ENCODE data around the gene ITSN1.

The ITSN1 gene

GRCh38 chr21:33747420-33747819, 105.1 kb downstream of the ITSN1 start:
- no peaks in the 10 kb centered on the region for H3K36me3 Mint-ChIP-seq (ENCODE audit: low read depth)
- H3K9me3 Mint-ChIP-seq = peaks cover 9% of the 10 kb centered on the region
- H3K27ac Mint-ChIP-seq = no peak overlapping the region
- no peaks in the 10 kb centered on the region for H3K4me1 Mint-ChIP-seq (ENCODE audit: low read depth)
- H3K27me3 Mint-ChIP-seq (ENCODE audit: low read depth) = no peaks in the 10 kb centered on the region
- no peak overlapping the region for H3K4me3 Mint-ChIP-seq
- DNase-seq (ENCODE audit: low spot score) = no peak

GRCh38 chr21:33748903-33749302, 106.6 kb downstream of the ITSN1 start:
- DNase-seq (ENCODE audit: low spot score) = no peak
- Mint-ChIP-seq H3K27me3 (ENCODE audit: low read depth) (no peaks in the 10 kb centered on the region), H3K36me3 (ENCODE audit: low read depth) (no peaks in the 10 kb centered on the region), H3K4me1 (ENCODE audit: low read depth) (no peaks in the 10 kb centered on the region), H3K27ac (no peak overlapping the region), H3K4me3 (no peak overlapping the region), H3K9me3 (peaks cover 9% of the 10 kb centered on the region)

- H3K27ac Mint-ChIP-seq = no peak overlapping the region
- H3K9me3 Mint-ChIP-seq = peaks cover 9% of the 10 kb centered on the region
- H3K36me3 Mint-ChIP-seq (ENCODE audit: low read depth) = no peaks in the 10 kb centered on the region
- H3K4me1 Mint-ChIP-seq (ENCODE audit: low read depth) = no peaks in the 10 kb centered on the region
- DNase-seq (ENCODE audit: low spot score) = no peak
- H3K4me3 Mint-ChIP-seq = no peak overlapping the region
- H3K27me3 Mint-ChIP-seq (ENCODE audit: low read depth) = no peaks in the 10 kb centered on the region
Measured at GRCh38 chr21:33750017-33750416, 107.7 kb downstream of the ITSN1 start.

- Mint-ChIP-seq H3K4me1 (ENCODE audit: low read depth) (no peaks in the 10 kb centered on the region), H3K9me3 (peaks cover 9% of the 10 kb centered on the region), H3K36me3 (ENCODE audit: low read depth) (no peaks in the 10 kb centered on the region), H3K27me3 (ENCODE audit: low read depth) (no peaks in the 10 kb centered on the region), H3K27ac (no peak overlapping the region), H3K4me3 (no peak overlapping the region)
- DNase-seq (ENCODE audit: low spot score) = no peak
Measured at GRCh38 chr21:33751120-33751519, 108.8 kb downstream of the ITSN1 start.

- no peak overlapping the region for H3K27ac Mint-ChIP-seq
- no peaks in the 10 kb centered on the region for H3K4me1 Mint-ChIP-seq (ENCODE audit: low read depth)
- no peak overlapping the region for H3K4me3 Mint-ChIP-seq
- peaks cover 9% of the 10 kb centered on the region for H3K9me3 Mint-ChIP-seq
- no peaks in the 10 kb centered on the region for H3K36me3 Mint-ChIP-seq (ENCODE audit: low read depth)
- no peak for DNase-seq (ENCODE audit: low spot score)
- H3K27me3 Mint-ChIP-seq (ENCODE audit: low read depth) = no peaks in the 10 kb centered on the region
Measured at GRCh38 chr21:33751533-33751932, 109.2 kb downstream of the ITSN1 start.

- H3K9me3 Mint-ChIP-seq = peaks cover 6% of the 10 kb centered on the region
- H3K4me3 Mint-ChIP-seq = no peak overlapping the region
- H3K27me3 Mint-ChIP-seq (ENCODE audit: low read depth) = no peaks in the 10 kb centered on the region
- H3K36me3 Mint-ChIP-seq (ENCODE audit: low read depth) = no peaks in the 10 kb centered on the region
- H3K4me1 Mint-ChIP-seq (ENCODE audit: low read depth) = no peaks in the 10 kb centered on the region
- H3K27ac Mint-ChIP-seq = no peak overlapping the region
- DNase-seq (ENCODE audit: low spot score) = no peak
Measured at GRCh38 chr21:33752260-33752659, 110.0 kb downstream of the ITSN1 start.

GRCh38 chr21:33753886-33754285, 111.6 kb downstream of the ITSN1 start:
- Mint-ChIP-seq H3K9me3 (no peaks in the 10 kb centered on the region), H3K27me3 (ENCODE audit: low read depth) (no peaks in the 10 kb centered on the region), H3K4me3 (no peak overlapping the region)

GRCh38 chr21:33754481-33754880, 112.2 kb downstream of the ITSN1 start:
- Mint-ChIP-seq H3K9me3 (no peaks in the 10 kb centered on the region), H3K36me3 (ENCODE audit: low read depth) (no peaks in the 10 kb centered on the region), H3K27ac (no peak overlapping the region), H3K4me3 (no peak overlapping the region), H3K4me1 (ENCODE audit: low read depth) (no peaks in the 10 kb centered on the region), H3K27me3 (ENCODE audit: low read depth) (no peaks in the 10 kb centered on the region)
- no peak for DNase-seq (ENCODE audit: low spot score)

More at GRCh38 chr21:33753886-33754285, 111.6 kb downstream of the ITSN1 start:
- Mint-ChIP-seq H3K36me3 (ENCODE audit: low read depth) (no peaks in the 10 kb centered on the region), H3K27ac (no peak overlapping the region), H3K4me1 (ENCODE audit: low read depth) (no peaks in the 10 kb centered on the region)
- no peak for DNase-seq (ENCODE audit: low spot score)

GRCh38 chr21:33755354-33755753, 113.1 kb downstream of the ITSN1 start:
- H3K4me3 Mint-ChIP-seq = no peak overlapping the region
- no peaks in the 10 kb centered on the region for H3K9me3 Mint-ChIP-seq
- DNase-seq (ENCODE audit: low spot score) = no peak
- no peaks in the 10 kb centered on the region for H3K36me3 Mint-ChIP-seq (ENCODE audit: low read depth)
- H3K4me1 Mint-ChIP-seq (ENCODE audit: low read depth) = no peaks in the 10 kb centered on the region
- no peaks in the 10 kb centered on the region for H3K27me3 Mint-ChIP-seq (ENCODE audit: low read depth)
- H3K27ac Mint-ChIP-seq = no peak overlapping the region

GRCh38 chr21:33760641-33761440, 118.5 kb downstream of the ITSN1 start:
- Mint-ChIP-seq H3K4me1 (ENCODE audit: low read depth) (no peaks in the 10 kb centered on the region), H3K9me3 (no peaks in the 10 kb centered on the region), H3K4me3 (no peak overlapping the region), H3K27me3 (ENCODE audit: low read depth) (no peaks in the 10 kb centered on the region), H3K27ac (no peak overlapping the region), H3K36me3 (ENCODE audit: low read depth) (no peaks in the 10 kb centered on the region)
- DNase-seq (ENCODE audit: low spot score) = no peak

- H3K27ac Mint-ChIP-seq = no peak overlapping the region
- H3K9me3 Mint-ChIP-seq = no peaks in the 10 kb centered on the region
- H3K36me3 Mint-ChIP-seq (ENCODE audit: low read depth) = no peaks in the 10 kb centered on the region
- no peaks in the 10 kb centered on the region for H3K27me3 Mint-ChIP-seq (ENCODE audit: low read depth)
- DNase-seq (ENCODE audit: low spot score) = no peak
- H3K4me3 Mint-ChIP-seq = no peak overlapping the region
- H3K4me1 Mint-ChIP-seq (ENCODE audit: low read depth) = no peaks in the 10 kb centered on the region
Measured at GRCh38 chr21:33761441-33762036, 119.2 kb downstream of the ITSN1 start.

GRCh38 chr21:33762803-33763581, 120.7 kb downstream of the ITSN1 start:
- Mint-ChIP-seq H3K4me1 (ENCODE audit: low read depth) (no peaks in the 10 kb centered on the region), H3K4me3 (no peak overlapping the region), H3K36me3 (ENCODE audit: low read depth) (no peaks in the 10 kb centered on the region), H3K27ac (no peak overlapping the region), H3K9me3 (no peaks in the 10 kb centered on the region), H3K27me3 (ENCODE audit: low read depth) (no peaks in the 10 kb centered on the region)
- no peak for DNase-seq (ENCODE audit: low spot score)

- no peaks in the 10 kb centered on the region for H3K4me1 Mint-ChIP-seq (ENCODE audit: low read depth)
- no peak overlapping the region for H3K27ac Mint-ChIP-seq
- no peaks in the 10 kb centered on the region for H3K9me3 Mint-ChIP-seq
- no peak overlapping the region for H3K4me3 Mint-ChIP-seq
- no peaks in the 10 kb centered on the region for H3K27me3 Mint-ChIP-seq (ENCODE audit: low read depth)
- no peaks in the 10 kb centered on the region for H3K36me3 Mint-ChIP-seq (ENCODE audit: low read depth)
- DNase-seq (ENCODE audit: low spot score) = no peak
Measured at GRCh38 chr21:33763582-33763899, 121.2 kb downstream of the ITSN1 start.

GRCh38 chr21:33767236-33767635, 124.9 kb downstream of the ITSN1 start:
- H3K9me3 Mint-ChIP-seq = no peaks in the 10 kb centered on the region
- H3K27ac Mint-ChIP-seq = no peak overlapping the region
- H3K4me1 Mint-ChIP-seq (ENCODE audit: low read depth) = no peaks in the 10 kb centered on the region
- H3K36me3 Mint-ChIP-seq (ENCODE audit: low read depth) = no peaks in the 10 kb centered on the region
- no peaks in the 10 kb centered on the region for H3K27me3 Mint-ChIP-seq (ENCODE audit: low read depth)
- H3K4me3 Mint-ChIP-seq = no peak overlapping the region
- DNase-seq (ENCODE audit: low spot score) = no peak
